Measurements from ENCODE around the gene ASGR1.

Gene ASGR1

GRCh38 chr17:7223375-7223774 is 44.2 kb upstream of the ASGR1 start:
- Histone ChIP-seq H3K9me3 (ENCODE audit: insufficient read depth, low read length, severe bottlenecking) (no peaks in the 10 kb centered on the region), H3K4me1 (ENCODE audit: insufficient read depth, low read length) (peaks cover 38% of the 10 kb centered on the region), H3K27ac (ENCODE audit: low read length) (no peak overlapping the region), H3K9ac (ENCODE audit: low read depth, low read length) (no peak overlapping the region), H3K79me2 (ENCODE audit: insufficient read depth, low read length) (peaks cover 26% of the 10 kb centered on the region), H3K4me3 (ENCODE audit: low read depth in 1 of 2, low read length in 2 of 2) (no peak overlapping the region), H3K27me3 (ENCODE audit: insufficient read depth, low read length, poor library complexity) (no peaks in the 10 kb centered on the region), H3K36me3 (ENCODE audit: insufficient read depth, low read length) (peaks cover 76% of the 10 kb centered on the region), H4K20me1 (ENCODE audit: insufficient read depth, low read length) (peaks cover 38% of the 10 kb centered on the region), H3K4me2 (ENCODE audit: insufficient read depth, low read length) (no peak overlapping the region), H2AFZ (ENCODE audit: low read depth, low read length) (no peak overlapping the region)
- DNase-seq (no peak), ATAC-seq (ENCODE audit: insufficient read depth, low read depth) (no peak)
- TF ChIP-seq CTCF (IDR thresholded peaks at IDR 0.05; ENCODE audit: borderline replicate concordance, extremely low read depth, low read length, poor library complexity, severe bottlenecking): no peak
- TF ChIP-seq EZH2 (IDR thresholded peaks at IDR 0.05; ENCODE audit: borderline replicate concordance, low read depth, low read length, severe bottlenecking): no peak

GRCh38 chr17:7222972-7223292 is 43.8 kb upstream of the ASGR1 start:
- Histone ChIP-seq H3K36me3 (ENCODE audit: insufficient read depth, low read length) (peaks cover 72% of the 10 kb centered on the region), H3K27me3 (ENCODE audit: insufficient read depth, low read length, poor library complexity) (no peaks in the 10 kb centered on the region), H3K9me3 (ENCODE audit: insufficient read depth, low read length, severe bottlenecking) (no peaks in the 10 kb centered on the region), H3K4me3 (ENCODE audit: low read depth in 1 of 2, low read length in 2 of 2) (no peak overlapping the region), H3K9ac (ENCODE audit: low read depth, low read length) (no peak overlapping the region), H3K27ac (ENCODE audit: low read length) (no peak overlapping the region), H2AFZ (ENCODE audit: low read depth, low read length) (no peak overlapping the region), H4K20me1 (ENCODE audit: insufficient read depth, low read length) (peaks cover 38% of the 10 kb centered on the region), H3K4me1 (ENCODE audit: insufficient read depth, low read length) (peaks cover 42% of the 10 kb centered on the region), H3K79me2 (ENCODE audit: insufficient read depth, low read length) (peaks cover 26% of the 10 kb centered on the region), H3K4me2 (ENCODE audit: insufficient read depth, low read length) (no peak overlapping the region)
- ATAC-seq (ENCODE audit: insufficient read depth, low read depth) (no peak), DNase-seq (no peak)
- TF ChIP-seq CTCF (IDR thresholded peaks at IDR 0.05; ENCODE audit: borderline replicate concordance, extremely low read depth, low read length, poor library complexity, severe bottlenecking) (no peak), EZH2 (IDR thresholded peaks at IDR 0.05; ENCODE audit: borderline replicate concordance, low read depth, low read length, severe bottlenecking) (no peak)

- Histone ChIP-seq H3K4me3 (ENCODE audit: low read depth in 1 of 2, low read length in 2 of 2) (no peak overlapping the region), H3K27me3 (ENCODE audit: insufficient read depth, low read length, poor library complexity) (no peaks in the 10 kb centered on the region), H3K27ac (ENCODE audit: low read length) (0 out of 2 replicates have a peak overlapping the region, but pooled peaks have one; percentile 5), H4K20me1 (ENCODE audit: insufficient read depth, low read length) (peaks cover 36% of the 10 kb centered on the region), H3K4me1 (ENCODE audit: insufficient read depth, low read length) (peaks cover 47% of the 10 kb centered on the region), H3K9me3 (ENCODE audit: insufficient read depth, low read length, severe bottlenecking) (no peaks in the 10 kb centered on the region), H3K9ac (ENCODE audit: low read depth, low read length) (no peak overlapping the region), H2AFZ (ENCODE audit: low read depth, low read length) (no peak overlapping the region), H3K36me3 (ENCODE audit: insufficient read depth, low read length) (peaks cover 66% of the 10 kb centered on the region), H3K4me2 (ENCODE audit: insufficient read depth, low read length) (peak overlapping the region; percentile 88; the same call in 1 of the 2 replicates), H3K79me2 (ENCODE audit: insufficient read depth, low read length) (peaks cover 26% of the 10 kb centered on the region)
- DNase-seq (no peak), ATAC-seq (ENCODE audit: insufficient read depth, low read depth) (no peak)
- no peak for TF ChIP-seq EZH2 (IDR thresholded peaks at IDR 0.05; ENCODE audit: borderline replicate concordance, low read depth, low read length, severe bottlenecking)
- no peak for TF ChIP-seq CTCF (IDR thresholded peaks at IDR 0.05; ENCODE audit: borderline replicate concordance, extremely low read depth, low read length, poor library complexity, severe bottlenecking)
Measured at GRCh38 chr17:7222093-7222971, 43.2 kb upstream of the ASGR1 start.

Measured in DND-41 (cell line).